Lung (tissue), 12 donors: Measurements from ENCODE around the gene CARMIL1. TPM values are rescaled to one million over a fixed set of nuclear protein-coding genes. Genes with fewer than 3 reads are reported as not detected.
A peak's percentile ranks its signal among the peaks of the same experiment; 100 is the strongest.

Experiments
- ATAC-seq: fragments of 200-7000 bp; cut with Tn5 transposase; one replicate; pipeline ENCODE4 v1.9.1; 2020; ENCODE audit warnings: moderate number of reproducible peaks; ENCODE audit not compliant: insufficient read depth, low FRiP score
- DNase-seq, 3 donors: peaks; one replicate each; pipeline ENCODE4 v3.0.0-alpha.2; 2013 to 2017
- H3K27ac ChIP-seq, 2 donors: one replicate each; pipeline ENCODE4 v1.5.1; 2013; ENCODE audit warnings: mild to moderate bottlenecking in 2 of 2, moderate library complexity in 2 of 2, control low read depth in 1 of 2, inconsistent platforms in 1 of 2, low read depth in 1 of 2, low read length in 1 of 2
- H3K27me3 ChIP-seq, 3 donors: one replicate each; pipeline ENCODE4 v1.5.1; 2013; ENCODE audit warnings: low read length in 2 of 3; ENCODE audit not compliant: control insufficient read depth in 3 of 3, insufficient read depth in 3 of 3
- H3K36me3 ChIP-seq, 4 donors: one replicate each; pipeline ENCODE4 v1.5.1; 2013; ENCODE audit warnings: low read length in 4 of 4, mild to moderate bottlenecking in 1 of 4, moderate library complexity in 1 of 4; ENCODE audit not compliant: control insufficient read depth in 4 of 4, insufficient read depth in 4 of 4
- H3K4me1 ChIP-seq, 5 donors: one replicate each; pipeline ENCODE4 v1.5.1; 2013; ENCODE audit warnings: low read length in 5 of 5, mild to moderate bottlenecking in 2 of 5, moderate library complexity in 1 of 5; ENCODE audit not compliant: control insufficient read depth in 5 of 5, insufficient read depth in 5 of 5
- H3K4me3 ChIP-seq: one replicate; pipeline ENCODE4 v1.5.1; 2013; ENCODE audit warnings: mild to moderate bottlenecking, control low read depth, moderate library complexity
- H3K9ac ChIP-seq, 2 donors: one replicate each; pipeline ENCODE4 v1.5.1; 2013; ENCODE audit warnings: low read length in 2 of 2, control low read depth in 1 of 2; ENCODE audit not compliant: insufficient read depth in 1 of 2
- H3K9me3 ChIP-seq, 4 donors: one replicate each; pipeline ENCODE4 v1.5.1; 2013; ENCODE audit warnings: low read length in 3 of 4, mild to moderate bottlenecking in 1 of 4, moderate library complexity in 1 of 4; ENCODE audit not compliant: control insufficient read depth in 4 of 4, insufficient read depth in 3 of 4
- CTCF ChIP-seq: IDR thresholded peaks from 2 replicates; pipeline ENCODE4 v1.5.1; 2012; ENCODE audit warnings: mild to moderate bottlenecking; ENCODE audit errors: control extremely low read depth, extremely low read depth
- WGBS, 2 donors: extraction: QIAGEN DNeasy Blood & Tissue Kit; methylation state at CpG; one replicate each; pipeline ENCODE4 v1.1.7; 2013; 5-methylcytosine and 5-hydroxymethylcytosine counted together
- polyA plus RNA-seq, 2 donors: library from polyadenylated mRNA; stranded (reverse); fragments of 200-250 nt; gene quantifications; one replicate each; pipeline ENCODE4 v1.2.1, GENCODE V29; 2013
- total RNA-seq, 2 donors: library from RNA; depleted of rRNA in 1 of 2; stranded (reverse); fragments of >200 nt in 1 of 2; gene quantifications; one replicate each; pipeline ENCODE4 v1.2.1, GENCODE V29; 2014 to 2021
- donor health status: control.
- donor health status: control.
- donor health status: Bipolar disorder and iron deficiency.
- donor health status: healthy.
- donor health status: DM: yes; HTN: yes; CAD: no.

The CARMIL1 gene
- total and polyA plus RNA-seq, 4 donors = 8.0 to 38.3 (median 34.9) TPM

GRCh38 chr6:25601800-25602673 lies 322.9 kb downstream of the CARMIL1 start:
- H3K9me3 ChIP-seq = no peaks in the 10 kb centered on the region
- peak; percentile 27 for TF ChIP-seq CTCF
- 29 to 39% methylated on average over 4 of the region's 4 CpGs for WGBS, 2 donors
- no peak overlapping the region for H3K4me3 ChIP-seq
- ATAC-seq = no peak
- H3K4me1 ChIP-seq = no peaks in the 10 kb centered on the region
- H3K27me3 ChIP-seq = no peaks in the 10 kb centered on the region
- H3K36me3 ChIP-seq = peaks cover 2 to 11% (median 6%) of the 10 kb centered on the region in 4 donors
- H3K9ac ChIP-seq = no peak overlapping the region
- DNase-seq = peak in 2 of 3 donors; percentile 69 to 79
- H3K27ac ChIP-seq = no peak overlapping the region

GRCh38 chr6:25602674-25602982 lies 323.5 kb downstream of the CARMIL1 start:
- peaks cover 0 to 15% (median 9%) of the 10 kb centered on the region in 4 donors for H3K36me3 ChIP-seq
- no peak for ATAC-seq
- WGBS, 2 donors = 91 to 95% methylated on average over 1 of the region's 1 CpG
- H3K9ac ChIP-seq = no peak overlapping the region
- TF ChIP-seq CTCF = no peak
- no peaks in the 10 kb centered on the region for H3K9me3 ChIP-seq
- no peaks in the 10 kb centered on the region for H3K27me3 ChIP-seq
- no peak overlapping the region for H3K4me3 ChIP-seq
- no peak for DNase-seq
- no peaks in the 10 kb centered on the region for H3K4me1 ChIP-seq
- no peak overlapping the region for H3K27ac ChIP-seq

- H3K4me1 ChIP-seq = no peaks in the 10 kb centered on the region
- 76 to 89% methylated on average over 1 of the region's 1 CpG for WGBS, 2 donors
- ATAC-seq (no peak), DNase-seq (no peak)
- peaks cover 0 to 15% (median 9%) of the 10 kb centered on the region in 4 donors for H3K36me3 ChIP-seq
- no peak overlapping the region for H3K4me3 ChIP-seq
- TF ChIP-seq CTCF = no peak
- no peak overlapping the region for H3K9ac ChIP-seq
- no peak overlapping the region for H3K27ac ChIP-seq
- H3K9me3 ChIP-seq = no peaks in the 10 kb centered on the region
- H3K27me3 ChIP-seq = no peaks in the 10 kb centered on the region
These were observed 324.1 kb downstream of the CARMIL1 start for GRCh38 chr6:25603251-25603650.
